Fibroblast of mammary gland (primary cell): ENCODE data around the gene KIAA1958.

Source experiments
- DNase-seq: peaks from one replicate; pipeline ENCODE4 v3.0.0-alpha.2; 2010; ENCODE audit warnings: low read depth
- H3K4me3 ChIP-seq: 2 replicates; pipeline ENCODE4 v1.5.1; 2011; ENCODE audit warnings: low read depth, mild to moderate bottlenecking, low read length, moderate library complexity; ENCODE audit not compliant: control insufficient read depth
- CTCF ChIP-seq: conservative IDR thresholded peaks from 2 replicates; pipeline ENCODE4 v1.5.1; 2011; ENCODE audit warnings: low read depth, low read length, inconsistent platforms; ENCODE audit not compliant: control insufficient read depth, insufficient read depth

The KIAA1958 gene

GRCh38 chr9:112555844-112556482, 69.3 kb downstream of the KIAA1958 start:
- no peak for TF ChIP-seq CTCF
- DNase-seq = no peak
- no peak overlapping the region for H3K4me3 ChIP-seq

- no peak for TF ChIP-seq CTCF
- DNase-seq = peak; percentile 40
- H3K4me3 ChIP-seq = no peak overlapping the region
Measured at GRCh38 chr9:112556497-112557442, 70.1 kb downstream of the KIAA1958 start.

- no peak for TF ChIP-seq CTCF
- no peak overlapping the region for H3K4me3 ChIP-seq
- peak; percentile 63 for DNase-seq
Measured at GRCh38 chr9:112558476-112558875, 71.8 kb downstream of the KIAA1958 start.

- DNase-seq = no peak
- no peak for TF ChIP-seq CTCF
- no peak overlapping the region for H3K4me3 ChIP-seq
Measured at GRCh38 chr9:112558978-112559377, 72.4 kb downstream of the KIAA1958 start.

GRCh38 chr9:112559629-112560413, 73.2 kb downstream of the KIAA1958 start:
- H3K4me3 ChIP-seq = no peak overlapping the region
- TF ChIP-seq CTCF = no peak
- peak; percentile 18 for DNase-seq

- H3K4me3 ChIP-seq = no peak overlapping the region
- no peak for TF ChIP-seq CTCF
- DNase-seq = no peak
Measured at GRCh38 chr9:112562235-112562958, 75.8 kb downstream of the KIAA1958 start.
